Activated CD4-positive, alpha-beta T cell treated with anti-CD3 and anti-CD28 coated beads, Interleukin-2, amount 50 U/mL, for 4 hours (primary cell): Measurements from ENCODE around the gene PRDM13.
"Not testable (repeated sequence)": the region's sequence is repeated elsewhere in the genome, so short reads cannot be mapped to it uniquely, and the experiment has no call there.

Experiments
- DNase-seq, 2 experiments: peaks; one replicate each; pipeline ENCODE4 v3.0.0-alpha.2; 2020

The PRDM13 gene

DNA sequence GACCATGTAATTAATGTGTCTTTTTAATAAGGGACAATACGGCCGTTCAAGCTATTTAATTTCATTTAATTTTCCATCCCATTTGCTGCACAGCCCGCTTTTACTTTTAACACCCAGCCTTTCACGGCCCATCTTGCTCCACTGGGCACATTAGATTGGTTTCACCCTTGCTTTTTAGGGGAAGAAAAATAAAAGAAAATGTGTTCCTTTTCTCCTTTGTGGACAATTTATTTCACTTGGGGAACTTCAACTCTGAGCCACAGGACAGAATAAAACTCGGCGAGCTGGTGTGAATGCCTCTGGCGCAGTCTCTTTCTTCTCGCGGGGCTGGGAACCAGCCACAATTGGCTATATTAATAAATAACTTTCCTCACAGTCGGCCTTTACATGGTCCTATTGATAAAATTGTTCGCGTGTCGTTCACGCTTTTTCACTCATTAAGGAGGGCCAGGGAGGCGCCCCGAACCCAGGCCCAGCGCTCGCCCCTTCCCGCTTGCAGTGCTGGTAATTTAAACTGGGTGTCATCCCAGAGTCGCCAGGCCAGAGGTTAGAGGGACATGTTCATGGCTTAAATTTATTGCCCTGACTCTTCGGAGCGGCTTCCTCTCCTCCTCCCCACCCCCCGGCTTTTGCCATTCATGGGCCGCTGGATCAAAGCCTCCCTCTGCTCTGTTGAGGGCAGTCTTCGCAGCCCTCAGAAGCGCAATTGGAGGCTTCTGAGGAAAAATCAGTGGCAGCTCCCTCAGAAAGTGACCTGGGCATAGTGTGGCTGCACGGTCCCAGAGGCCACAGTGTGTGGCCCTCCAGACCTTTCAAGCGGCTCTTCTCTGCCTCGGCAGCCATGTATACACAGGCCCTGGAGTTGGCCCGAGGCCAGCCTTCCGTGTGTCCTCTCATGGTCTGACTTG is 2.2 kb upstream of the PRDM13 start:
- DNase-seq, result no peak

DNA sequence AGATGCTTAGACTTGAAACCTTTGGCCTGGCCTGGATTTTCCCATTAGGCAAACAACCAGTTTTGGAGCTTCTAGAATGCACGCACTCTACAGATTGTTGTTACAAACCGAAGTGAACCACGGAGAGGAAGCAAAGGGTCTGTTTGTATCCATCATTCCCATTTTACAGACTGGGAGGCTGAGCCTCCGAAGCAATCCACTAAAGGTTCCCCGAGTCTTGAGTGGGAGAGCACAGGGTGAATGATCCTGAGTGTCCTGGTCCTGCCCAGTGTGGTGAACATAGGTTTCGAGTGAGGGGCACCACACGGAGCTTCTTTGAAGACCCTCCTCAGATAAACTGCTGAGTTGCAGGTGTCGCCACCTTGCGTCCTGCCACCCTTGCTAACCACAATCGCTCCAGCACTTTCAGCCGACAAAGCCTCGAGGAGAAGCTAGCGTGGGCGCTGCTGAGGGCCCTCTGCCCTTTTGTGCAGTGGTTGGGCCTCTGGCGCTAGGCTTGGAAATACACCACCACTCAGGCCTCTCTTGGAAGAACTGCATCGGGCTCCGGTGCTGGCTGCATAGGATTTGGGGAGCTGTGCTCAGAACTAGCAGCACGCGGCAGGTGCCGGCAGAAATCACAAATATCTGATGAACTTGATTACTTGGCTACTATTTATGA is 1.4 kb upstream of the PRDM13 start:
- no peak for DNase-seq

DNA sequence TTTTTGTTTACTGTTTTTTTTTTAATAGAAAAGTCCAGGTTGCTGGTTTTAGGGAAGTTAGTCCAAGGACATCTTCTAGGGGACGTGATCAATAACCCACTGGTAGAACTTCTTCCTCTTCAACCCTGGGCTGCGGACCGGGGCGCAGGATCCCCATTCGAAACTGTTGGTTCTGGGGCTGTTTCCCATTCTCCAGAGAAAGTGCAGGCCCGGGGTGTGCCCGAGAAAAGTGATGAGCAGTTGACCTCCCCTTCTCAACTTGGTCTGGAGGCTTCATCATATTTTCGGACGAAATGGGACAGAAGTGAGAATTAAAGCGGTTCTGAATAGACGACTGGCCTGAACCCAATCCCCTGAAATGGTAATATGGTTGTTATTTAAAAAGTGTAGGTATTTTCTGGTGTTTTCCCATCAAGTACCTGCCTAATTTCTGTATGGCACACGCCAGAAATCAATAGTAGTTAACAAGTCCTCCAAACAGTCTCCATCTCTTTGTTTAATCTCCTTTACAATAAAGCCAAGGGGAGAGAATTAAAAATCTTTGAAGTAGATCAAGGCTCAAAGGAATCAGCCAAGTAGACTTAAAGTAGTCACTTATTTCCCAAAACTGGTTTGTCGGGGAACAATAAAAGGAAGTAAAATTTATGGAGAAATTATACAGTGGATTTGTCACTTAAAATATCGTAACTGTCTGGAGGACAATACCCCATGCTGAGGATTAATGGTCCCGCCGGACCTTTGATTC is 550 bp upstream of the PRDM13 start:
- no peak for DNase-seq

DNA sequence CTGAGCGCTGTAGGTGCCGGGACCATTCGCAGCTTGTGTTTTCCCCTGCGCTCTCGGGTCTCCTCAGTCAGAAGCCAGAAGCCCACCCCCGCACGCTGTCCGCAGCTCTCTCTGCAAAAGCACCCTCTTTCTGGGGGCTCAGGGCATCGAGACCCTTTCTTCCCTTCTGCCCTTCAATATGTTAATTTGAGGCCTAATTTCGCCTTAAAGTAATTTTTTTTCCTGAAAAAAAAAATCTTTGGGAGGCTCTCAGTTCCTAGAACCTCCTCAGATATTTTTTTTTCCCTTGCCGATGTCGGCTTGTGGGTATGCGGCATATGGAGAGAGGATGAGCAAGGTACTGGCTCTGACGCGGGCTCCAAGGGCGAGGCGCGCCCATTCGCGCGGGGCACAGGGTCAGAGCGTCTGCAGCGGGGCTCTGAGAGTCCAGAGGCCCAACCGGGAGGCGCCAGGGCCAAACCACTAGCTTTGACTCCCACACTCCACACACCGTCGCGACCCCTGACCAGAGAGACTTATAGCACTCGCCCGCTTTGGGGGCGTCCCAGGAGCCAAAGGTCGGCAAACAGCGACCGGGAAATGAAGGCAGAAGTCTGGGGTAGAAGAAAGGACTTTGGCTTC is 893 bp downstream of the PRDM13 start:
- no peak for DNase-seq

DNA sequence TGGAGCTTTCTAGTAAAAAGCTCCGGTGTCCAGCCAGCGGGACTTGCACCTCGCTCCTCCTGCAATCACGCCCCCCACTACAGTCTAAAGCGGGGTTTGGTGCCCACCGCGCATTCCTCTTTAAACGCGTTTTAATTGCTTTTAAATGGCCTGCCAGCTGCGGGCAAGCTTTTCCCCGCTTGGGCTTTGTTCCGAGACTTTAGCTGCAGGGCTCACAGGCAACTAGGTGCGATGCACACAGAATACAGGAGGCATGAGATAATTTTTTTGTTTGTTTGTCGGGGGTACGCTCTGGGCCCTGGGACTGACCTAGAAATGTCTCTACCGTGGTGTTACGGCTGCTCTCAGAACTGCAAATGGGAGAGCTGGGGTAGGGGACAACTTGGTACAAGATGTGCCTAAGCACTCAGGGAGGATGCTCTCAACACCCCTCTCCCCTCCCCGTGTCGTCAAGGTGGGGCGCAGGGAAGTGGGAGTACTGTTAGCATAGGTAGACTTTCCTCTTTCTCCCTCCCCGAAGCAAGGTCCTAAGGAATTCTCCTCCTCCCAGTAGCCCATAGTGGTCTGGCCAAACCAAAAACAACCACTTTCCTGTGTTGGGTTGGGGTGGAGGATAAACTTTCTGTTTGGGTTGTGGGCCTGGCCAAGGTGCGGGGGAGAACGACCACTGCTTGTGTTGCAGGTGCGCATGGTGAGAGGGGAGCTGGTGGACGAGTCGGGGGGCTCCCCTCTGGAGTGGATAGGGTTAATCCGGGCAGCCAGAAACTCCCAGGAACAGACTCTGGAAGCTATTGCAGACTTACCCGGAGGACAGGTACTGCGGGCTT is 1.6 kb downstream of the PRDM13 start:
- DNase-seq, result no peak

DNA sequence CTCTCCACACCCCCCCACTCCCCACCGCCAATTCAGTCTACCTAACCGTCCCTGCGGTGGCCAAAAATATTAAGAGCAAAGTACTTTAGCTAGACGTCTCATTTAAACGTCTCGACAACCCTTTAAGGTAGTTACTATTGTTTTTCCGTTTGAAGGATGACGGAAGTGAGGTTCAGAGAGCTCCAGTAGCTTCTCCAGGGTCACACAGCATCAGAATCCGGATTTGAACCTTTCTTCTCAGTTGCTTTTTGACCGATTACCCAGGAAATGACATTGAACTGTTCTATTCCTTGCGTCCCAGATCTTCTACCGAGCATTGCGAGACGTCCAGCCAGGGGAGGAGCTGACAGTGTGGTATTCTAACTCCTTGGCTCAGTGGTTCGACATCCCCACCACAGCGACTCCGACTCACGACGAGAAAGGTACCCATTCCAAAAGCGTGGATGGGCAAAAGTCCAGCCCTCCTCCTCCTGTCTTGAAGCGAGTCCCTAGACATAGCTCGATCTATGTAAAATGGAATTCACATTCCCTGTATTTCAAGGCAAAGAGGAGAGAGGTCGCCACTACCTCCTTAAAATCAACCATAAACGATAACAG is 2.4 kb downstream of the PRDM13 start:
- DNase-seq, result no peak

DNA sequence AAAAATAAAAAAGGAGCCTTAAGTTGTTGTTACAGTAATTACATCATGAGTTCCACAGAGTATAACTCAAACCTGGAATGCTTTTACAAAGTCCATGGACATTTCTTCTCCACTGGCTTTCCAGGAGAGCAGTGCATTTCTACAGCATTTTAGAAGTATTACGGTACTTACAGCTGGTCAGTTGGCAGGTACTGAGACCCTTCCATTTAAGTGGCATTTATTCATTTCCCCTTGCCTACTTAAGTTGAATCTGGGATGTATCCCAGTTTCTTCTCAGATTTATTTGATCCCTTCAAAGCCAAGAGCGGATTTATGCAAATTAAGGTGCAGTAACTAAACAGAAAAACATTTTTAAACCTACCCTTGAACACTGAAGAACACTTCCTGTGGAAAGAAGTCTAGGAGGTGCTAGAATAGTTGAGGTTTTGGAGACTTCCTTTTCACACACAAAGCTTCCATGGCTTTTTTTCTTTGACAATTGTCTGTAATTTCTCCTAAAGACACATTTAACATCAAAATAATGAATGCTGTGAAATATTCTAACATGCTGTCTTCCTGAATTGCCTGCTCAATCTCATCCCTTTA is 3.4 kb downstream of the PRDM13 start:
- no peak for DNase-seq

DNA sequence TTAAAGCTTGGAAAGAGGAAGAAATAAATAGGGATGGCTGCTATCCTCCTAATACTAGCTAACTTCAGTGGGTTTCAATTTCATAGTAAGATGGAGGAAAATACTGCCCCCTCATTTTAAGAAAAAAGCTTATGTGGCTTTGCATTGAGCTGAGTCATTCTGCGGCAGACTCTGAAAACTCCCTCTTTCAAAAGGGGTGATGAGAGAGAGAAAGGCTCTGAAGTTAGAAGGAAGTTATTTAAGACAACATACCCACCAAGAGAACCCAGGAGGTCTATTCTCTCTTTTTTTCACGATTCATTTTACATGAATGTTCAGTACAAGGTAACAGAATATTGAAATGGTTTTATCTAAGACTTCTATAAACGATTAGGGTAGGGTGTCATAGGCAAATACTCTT is 4.5 kb downstream of the PRDM13 start:
- no peak for DNase-seq

DNA sequence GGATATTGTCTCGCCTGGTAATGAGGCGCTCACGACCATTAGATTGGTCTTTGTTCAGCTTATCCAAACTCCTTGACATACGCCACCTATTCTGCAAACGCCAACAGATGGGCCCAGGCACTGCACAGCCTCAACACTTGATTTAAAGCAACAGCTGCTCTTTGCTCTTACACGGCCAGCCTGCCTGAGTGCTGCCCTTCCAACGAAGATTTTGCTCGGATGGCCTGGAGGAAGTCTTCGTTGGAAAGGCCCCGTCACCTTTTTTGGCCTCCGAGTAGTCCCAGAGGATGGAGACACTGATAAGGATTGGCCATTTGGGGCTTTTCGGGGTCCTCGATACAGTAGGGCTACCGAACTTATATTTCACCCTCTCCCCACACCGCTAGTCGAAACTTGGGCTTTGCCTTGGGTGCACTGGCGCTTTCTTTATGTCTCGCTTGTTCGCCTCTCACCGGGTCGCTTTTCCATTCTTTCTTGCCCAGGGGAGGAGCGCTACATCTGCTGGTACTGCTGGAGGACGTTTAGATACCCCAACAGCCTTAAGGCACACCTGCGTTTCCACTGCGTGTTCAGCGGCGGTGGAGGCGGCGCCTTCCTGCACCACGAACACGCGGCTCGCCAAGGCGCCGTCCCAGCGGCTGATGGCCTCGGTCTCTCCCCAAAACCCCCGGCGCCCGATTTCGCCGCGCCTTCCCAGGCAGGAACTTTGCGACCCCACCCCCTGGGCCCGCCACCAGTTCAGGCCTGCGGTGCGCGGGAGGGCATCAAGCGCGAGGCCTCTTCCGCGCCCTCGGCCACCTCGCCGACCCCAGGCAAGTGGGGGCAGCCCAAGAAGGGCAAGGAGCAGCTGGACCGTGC is 6.1 kb downstream of the PRDM13 start:
- no peak for DNase-seq

DNA sequence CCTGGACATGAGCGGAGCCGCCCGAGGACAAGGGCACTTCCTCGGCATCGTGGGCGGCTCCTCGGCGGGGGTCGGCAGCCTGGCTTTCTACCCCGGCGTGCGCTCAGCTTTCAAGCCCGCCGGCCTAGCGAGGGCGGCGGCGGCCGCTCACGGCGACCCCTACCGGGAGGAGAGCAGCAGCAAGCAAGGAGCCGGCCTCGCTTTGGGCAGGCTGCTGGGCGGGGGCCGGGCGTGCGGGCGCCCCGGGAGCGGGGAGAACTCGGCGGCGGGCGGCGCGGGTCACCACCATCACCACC is 6.7 kb downstream of the PRDM13 start:
- DNase-seq, result no peak

DNA sequence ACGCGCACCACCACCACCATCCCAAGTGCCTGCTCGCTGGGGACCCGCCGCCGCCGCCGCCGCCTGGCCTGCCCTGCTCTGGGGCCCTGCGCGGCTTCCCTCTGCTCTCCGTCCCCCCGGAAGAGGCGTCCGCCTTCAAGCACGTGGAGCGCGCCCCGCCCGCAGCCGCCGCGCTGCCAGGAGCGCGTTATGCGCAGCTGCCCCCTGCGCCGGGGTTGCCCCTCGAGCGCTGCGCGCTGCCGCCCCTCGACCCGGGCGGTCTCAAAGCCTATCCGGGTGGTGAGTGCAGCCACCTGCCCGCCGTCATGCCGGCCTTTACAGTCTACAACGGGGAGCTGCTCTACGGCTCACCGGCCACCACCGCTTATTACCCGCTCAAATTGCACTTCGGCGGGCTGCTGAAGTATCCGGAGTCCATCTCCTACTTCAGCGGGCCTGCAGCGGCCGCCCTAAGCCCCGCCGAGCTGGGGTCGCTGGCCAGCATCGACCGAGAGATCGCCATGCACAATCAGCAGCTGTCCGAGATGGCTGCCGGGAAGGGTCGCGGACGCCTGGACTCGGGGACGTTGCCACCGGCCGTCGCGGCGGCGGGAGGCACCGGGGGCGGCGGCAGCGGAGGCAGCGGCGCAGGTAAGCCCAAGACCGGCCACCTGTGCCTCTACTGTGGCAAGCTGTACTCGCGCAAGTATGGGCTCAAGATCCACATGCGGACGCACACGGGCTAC is 7.2 kb downstream of the PRDM13 start:
- DNase-seq, result no peak

DNA sequence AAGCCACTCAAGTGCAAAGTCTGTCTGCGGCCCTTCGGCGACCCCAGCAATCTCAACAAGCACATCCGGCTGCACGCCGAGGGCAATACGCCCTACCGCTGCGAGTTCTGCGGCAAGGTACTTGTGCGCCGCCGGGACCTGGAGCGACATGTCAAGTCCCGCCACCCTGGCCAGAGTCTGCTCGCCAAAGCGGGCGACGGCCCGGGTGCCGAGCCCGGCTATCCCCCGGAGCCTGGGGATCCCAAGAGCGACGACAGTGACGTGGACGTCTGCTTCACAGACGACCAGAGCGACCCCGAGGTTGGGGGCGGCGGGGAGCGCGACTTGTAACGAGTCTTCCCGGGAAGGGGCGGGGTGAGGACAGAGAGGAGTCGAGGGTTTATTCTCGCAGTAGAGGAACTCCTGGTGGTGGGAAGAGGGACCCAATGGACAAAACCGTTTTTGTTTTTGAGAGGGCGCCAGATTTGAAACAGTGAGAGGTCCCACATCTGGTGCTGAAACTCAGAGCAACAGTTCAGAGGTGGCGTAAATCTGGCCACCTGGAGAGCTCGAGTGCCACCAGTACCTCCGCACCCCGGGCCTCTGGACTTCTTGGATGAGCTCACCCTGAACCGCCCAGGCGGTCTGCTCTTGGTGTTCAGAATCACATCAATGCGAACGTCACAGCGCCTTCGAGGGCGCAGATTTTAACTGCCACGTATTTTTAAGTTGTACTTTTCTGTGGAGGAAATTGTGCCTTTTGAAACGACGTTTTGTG is 8.0 kb downstream of the PRDM13 start:
- DNase-seq, result no peak

DNA sequence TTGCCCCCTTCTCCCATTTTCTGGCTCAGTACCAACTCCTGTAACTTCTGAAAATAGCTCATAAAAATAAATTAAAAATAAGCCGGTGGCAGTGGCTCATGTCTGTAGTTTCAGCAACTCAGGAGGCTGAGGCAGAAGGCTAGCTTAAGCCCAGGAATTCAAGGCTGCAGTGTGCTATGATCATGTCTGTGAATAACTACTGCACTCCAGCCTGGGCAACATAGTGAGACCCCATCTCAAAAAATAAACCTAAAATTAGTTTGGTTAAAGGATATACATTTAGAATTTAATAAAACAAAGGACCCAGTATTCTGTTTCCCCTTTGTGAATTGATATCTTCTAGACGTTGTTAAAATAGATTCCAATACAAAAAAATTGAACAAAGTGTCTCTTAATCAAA is 10.5 kb downstream of the PRDM13 start:
- no peak for DNase-seq

DNA sequence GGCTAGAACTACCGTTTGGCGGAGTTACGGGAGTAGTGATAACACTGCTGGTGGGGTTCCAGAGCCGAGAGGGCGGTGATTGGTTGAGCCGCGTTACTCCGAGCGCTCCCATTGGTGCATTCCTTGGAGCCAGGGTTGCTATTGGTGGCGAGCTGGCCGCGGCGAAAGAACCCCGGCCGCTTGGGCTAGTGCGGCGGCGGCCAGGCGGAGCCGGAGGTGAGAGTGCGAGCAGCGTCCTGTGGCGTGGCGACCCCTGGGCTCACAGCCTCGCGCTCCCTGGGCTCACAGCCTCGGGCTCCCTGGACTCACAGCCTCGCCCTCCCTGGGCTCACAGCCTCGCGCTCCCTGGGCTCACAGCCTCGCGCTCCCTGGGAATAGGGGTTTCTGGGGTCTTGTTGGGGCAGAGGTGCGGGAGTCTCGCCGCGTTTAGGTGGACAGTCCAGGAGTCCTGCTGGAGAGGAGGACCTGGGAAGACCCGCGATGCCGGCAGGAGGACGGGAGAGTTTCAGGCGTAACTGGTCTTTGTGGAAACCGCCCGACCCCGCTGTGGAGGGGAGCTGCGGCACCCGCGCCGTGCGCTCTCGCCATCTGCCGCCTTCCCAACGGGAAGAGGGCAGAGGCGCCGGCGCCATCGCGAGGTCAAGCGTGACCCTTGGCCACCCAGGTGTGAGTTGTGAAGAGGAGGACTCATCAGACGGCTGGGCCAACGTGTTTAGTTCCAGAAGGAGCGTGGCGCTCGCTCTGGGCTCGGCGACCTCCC is 12.2 kb downstream of the PRDM13 start:
- DNase-seq, result no peak

DNA sequence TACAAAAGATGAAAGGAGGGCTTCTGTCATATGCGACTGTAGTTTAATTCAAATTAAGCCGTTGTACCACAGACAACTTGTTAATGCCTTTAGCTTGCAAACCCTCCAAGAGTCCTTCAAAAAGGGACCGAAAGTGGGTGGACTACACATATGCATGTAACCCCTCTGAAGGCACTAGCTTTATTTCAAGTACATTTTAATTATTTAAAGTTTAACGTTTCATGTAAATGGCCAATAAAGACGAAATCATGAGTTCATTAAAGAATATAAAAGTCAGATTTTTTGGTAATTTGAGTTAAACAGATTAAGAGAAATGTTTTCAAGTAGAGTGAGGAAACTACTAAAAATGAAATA is 12.8 kb downstream of the PRDM13 start:
- no peak for DNase-seq

DNA sequence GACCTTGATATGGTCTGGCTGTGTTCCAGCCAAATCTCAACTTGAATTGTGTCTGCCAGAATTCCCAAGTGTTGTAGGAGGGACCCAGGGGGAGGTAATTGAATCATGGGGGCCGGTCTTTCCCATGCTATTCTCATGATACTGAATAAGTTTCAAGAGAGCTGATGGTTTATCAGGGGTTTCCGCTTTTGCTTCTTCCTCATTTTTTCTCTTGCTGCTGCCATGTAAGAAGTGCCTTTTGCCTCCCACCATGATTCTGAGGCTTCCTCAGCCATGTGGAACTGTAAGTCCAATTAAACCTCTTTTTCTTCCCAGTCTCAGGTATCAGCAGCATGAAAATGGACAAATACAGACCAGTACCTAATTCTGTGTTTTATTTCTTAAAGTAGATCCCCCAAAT is 15.4 kb downstream of the PRDM13 start:
- DNase-seq, result not testable (repeated sequence)

DNA sequence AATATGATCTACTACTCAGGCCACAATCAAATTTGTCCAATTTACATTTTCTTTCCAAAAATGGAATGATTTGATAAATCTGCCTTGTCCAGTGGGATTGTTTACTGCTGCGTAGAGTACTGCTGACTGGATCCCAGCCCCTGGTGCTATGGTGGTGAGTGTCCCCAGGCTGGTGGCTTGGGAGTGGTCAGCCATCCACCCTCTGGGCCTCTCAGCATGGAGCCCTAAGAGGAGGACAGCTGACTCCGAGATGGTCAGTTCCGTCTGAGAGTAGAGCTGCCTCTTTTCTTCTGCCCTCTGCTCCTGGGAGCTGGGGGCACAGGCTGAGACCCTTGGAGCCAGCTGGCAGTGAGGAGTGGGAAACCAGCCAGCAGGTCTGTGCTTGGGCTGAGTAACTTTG is 22.7 kb downstream of the PRDM13 start:
- no peak for DNase-seq

DNA sequence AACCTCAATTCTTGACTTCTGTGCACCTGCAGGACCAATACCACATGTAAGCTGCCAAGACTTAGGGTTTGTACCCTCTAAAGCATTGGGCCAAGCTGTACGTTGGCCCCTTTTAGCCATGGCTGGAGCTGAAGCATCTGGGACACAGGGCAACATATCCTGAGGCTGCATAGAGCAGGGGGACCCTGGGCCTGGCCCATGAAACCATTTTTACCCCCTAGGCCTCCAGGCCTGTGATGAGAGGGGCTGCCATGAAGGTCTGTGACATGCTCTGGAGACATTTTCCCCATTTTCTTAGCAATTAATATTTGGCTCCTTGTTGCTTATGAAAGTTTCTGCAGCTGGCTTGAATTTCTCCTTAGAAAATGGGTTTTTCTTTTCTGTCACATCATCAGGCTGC is 31.0 kb downstream of the PRDM13 start:
- no peak for DNase-seq

DNA sequence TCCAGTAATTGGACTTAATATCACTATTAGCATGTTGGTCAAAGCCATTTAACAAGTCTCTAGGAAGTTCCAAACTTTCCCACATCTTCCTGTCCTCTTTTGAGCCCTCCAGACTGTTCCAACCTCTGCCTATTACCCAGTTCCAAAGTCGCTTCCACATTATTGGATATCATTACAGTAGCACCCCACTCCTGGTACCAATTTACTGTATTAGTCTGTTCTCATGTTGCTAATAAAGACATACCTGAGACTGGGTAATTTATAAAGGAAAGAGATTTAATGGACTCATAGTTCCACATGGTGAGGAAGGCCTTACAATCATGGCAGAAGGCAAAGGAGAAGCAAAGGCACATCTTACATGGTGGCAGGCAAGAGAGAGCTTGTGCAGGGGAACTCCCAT is 31.7 kb downstream of the PRDM13 start:
- DNase-seq, result not testable (repeated sequence)
